Left lung (tissue), 10 donors: ENCODE measurements around the gene CD6. TPM values are rescaled to one million over a fixed set of nuclear protein-coding genes. Genes with fewer than 3 reads are reported as not detected.

Source experiments
- ATAC-seq: fragments of 200-7000 bp; cut with Tn5 transposase; one replicate; pipeline ENCODE4 v1.9.1; 2020; ENCODE audit warnings: moderate library complexity
- DNase-seq, 4 donors: peaks; one replicate each; pipeline ENCODE4 v3.0.0-alpha.2; 2013 to 2020
- H3K27ac ChIP-seq, 2 donors: fragments of 200-600 bp; sonication (generic) in 1 of 2; one replicate each; pipeline versions ENCODE4 v1.5.0 to v1.8.0; 2020 to 2021
- H3K27me3 ChIP-seq, 2 donors: fragments of 200-600 bp; sonication (generic) in 1 of 2; one replicate each; pipeline versions ENCODE4 v1.5.0 to v1.8.0; 2020 to 2021
- H3K36me3 ChIP-seq, 2 donors: fragments of 200-600 bp; sonication (generic) in 1 of 2; one replicate each; pipeline versions ENCODE4 v1.5.0 to v1.8.0; 2020 to 2021
- H3K4me1 ChIP-seq, 2 donors: fragments of 200-600 bp; one replicate each; pipeline ENCODE4 v1.8.0; 2021
- H3K4me3 ChIP-seq, 2 donors: fragments of 200-600 bp; sonication (generic) in 1 of 2; one replicate each; pipeline versions ENCODE4 v1.5.0 to v1.8.0; 2020 to 2021; ENCODE audit warnings: mild to moderate bottlenecking in 1 of 2
- H3K9me3 ChIP-seq, 2 donors: fragments of 200-600 bp; sonication (generic) in 1 of 2; one replicate each; pipeline versions ENCODE4 v1.5.0 to v1.8.0; 2020 to 2021
- CTCF ChIP-seq, 2 donors: fragments of 200-600 bp; sonication (generic) in 1 of 2; IDR thresholded peaks; one replicate each; pipeline versions ENCODE4 v1.5.0 to v1.8.0; 2021; ENCODE audit warnings: antibody characterized with exemption in 2 of 2
- intact Hi-C, 2 donors: fragments of 100-400 bp; cut with DNase I; formaldehyde crosslinking; loops; one replicate each; pipeline versions ENCODE4 v1.11.2 to v1.14.2; 2022
- polyA plus RNA-seq, 6 donors: library from polyadenylated mRNA; unstranded; fragments of 120-200 nt; gene quantifications; one replicate each; pipeline ENCODE4 v1.2.1, GENCODE V29; 2013; ENCODE audit not compliant: insufficient read length in 6 of 6
- total RNA-seq, 2 donors: library from RNA; stranded (reverse); fragmentation: NEBNext Ultra II Directional; extraction: Animal tissue kit (Norgen Biotek cat#: 25700); gene quantifications; one replicate each; pipeline ENCODE4 v1.2.1, GENCODE V29; 2021
- donor health status: DM: no; HTN: yes; CAD: no.
- donor health status: DM: no; HTN: no; CAD: no.

CD6 gene
- total and polyA plus RNA-seq, 8 donors: 0.66 to 6.3 (median 1.7) TPM

GRCh38 chr11:61001931-61002330, 30.5 kb downstream of the CD6 start:
- no peak overlapping the region for H3K4me3 ChIP-seq
- DNase-seq (no peak), ATAC-seq (no peak)
- H3K36me3 ChIP-seq: no peaks in the 10 kb centered on the region
- intact Hi-C loops: no loop called here
- H3K9me3 ChIP-seq: no peaks in the 10 kb centered on the region
- no peak overlapping the region for H3K27ac ChIP-seq
- peaks cover 0 to 4% of the 10 kb centered on the region in 2 donors for H3K4me1 ChIP-seq
- TF ChIP-seq CTCF (IDR thresholded peaks at IDR 0.05): no peak
- peaks cover under 1 to 17% of the 10 kb centered on the region in 2 donors for H3K27me3 ChIP-seq

- Histone ChIP-seq H3K4me1 (peaks cover 0 to 8% of the 10 kb centered on the region in 2 donors), H3K27me3 (peaks cover 7 to 24% of the 10 kb centered on the region in 2 donors), H3K9me3 (no peaks in the 10 kb centered on the region), H3K27ac (no peak overlapping the region), H3K4me3 (no peak overlapping the region), H3K36me3 (no peaks in the 10 kb centered on the region)
- TF ChIP-seq CTCF (IDR thresholded peaks at IDR 0.05): no peak
- DNase-seq (no peak), ATAC-seq (no peak)
- intact Hi-C loops: no loop called here
Measured at GRCh38 chr11:61002598-61002997, 31.1 kb downstream of the CD6 start.

GRCh38 chr11:61004180-61004611, 32.7 kb downstream of the CD6 start:
- Histone ChIP-seq H3K4me3 (no peak overlapping the region), H3K9me3 (no peaks in the 10 kb centered on the region), H3K4me1 (peaks cover 0 to 17% of the 10 kb centered on the region in 2 donors), H3K27ac (no peak overlapping the region), H3K27me3 (peaks cover 19 to 39% of the 10 kb centered on the region in 2 donors), H3K36me3 (no peaks in the 10 kb centered on the region)
- no peak for TF ChIP-seq CTCF (IDR thresholded peaks at IDR 0.05)
- DNase-seq (peak in 1 of 4 donors; percentile 62), ATAC-seq (no peak)
- intact Hi-C loops: no loop called here

GRCh38 chr11:61004761-61005181, 33.3 kb downstream of the CD6 start:
- Histone ChIP-seq H3K27me3 (peaks cover 19 to 39% of the 10 kb centered on the region in 2 donors), H3K27ac (no peak overlapping the region), H3K4me1 (peaks cover 0 to 17% of the 10 kb centered on the region in 2 donors), H3K36me3 (no peaks in the 10 kb centered on the region), H3K4me3 (no peak overlapping the region), H3K9me3 (no peaks in the 10 kb centered on the region)
- ATAC-seq: no peak
- no peak for DNase-seq
- TF ChIP-seq CTCF (IDR thresholded peaks at IDR 0.05): no peak
- intact Hi-C loops: no loop called here

- TF ChIP-seq CTCF (IDR thresholded peaks at IDR 0.05): no peak
- no peaks in the 10 kb centered on the region for H3K36me3 ChIP-seq
- H3K4me1 ChIP-seq: peaks cover 0 to 17% of the 10 kb centered on the region in 2 donors
- ATAC-seq (peak; percentile 51), DNase-seq (no peak)
- intact Hi-C loops: no loop called here
- peaks cover 19 to 45% of the 10 kb centered on the region in 2 donors for H3K27me3 ChIP-seq
- H3K4me3 ChIP-seq: peak overlapping the region; percentile 12 to 15
- H3K27ac ChIP-seq: no peak overlapping the region
- no peaks in the 10 kb centered on the region for H3K9me3 ChIP-seq
Measured at GRCh38 chr11:61007383-61007955, 36.0 kb downstream of the CD6 start.
